DOHH2 (cell line): ENCODE measurements around the gene DOCK8.

ENCODE experiments used
- CTCF ChIP-seq: fragments of 200-600 bp; sonication (generic); IDR thresholded peaks from one replicate; pipeline ENCODE4 v1.5.1; 2014; ENCODE audit warnings: antibody characterized with exemption, mild to moderate bottlenecking, low read depth, low read length; ENCODE audit not compliant: poor library complexity, severe bottlenecking
- EZH2phosphoT487 ChIP-seq: fragments of 200-600 bp; sonication (generic); IDR thresholded peaks from 2 replicates; pipeline ENCODE4 v1.6.1; 2017; ENCODE audit warnings: borderline replicate concordance, mild to moderate bottlenecking, antibody characterized with exemption, low read length, moderate library complexity, mixed read lengths

GRCh38 chr9:511861-512260, 297.2 kb downstream of the DOCK8 start:
- TF ChIP-seq CTCF: no peak
- TF ChIP-seq EZH2phosphoT487: no peak
